Fibroblast of the aortic adventitia (primary cell): ENCODE data around the gene DSP. TPM values are rescaled to one million over a fixed set of nuclear protein-coding genes. Genes with fewer than 3 reads are reported as not detected.

ENCODE experiments used
- DNase-seq: peaks from one replicate; pipeline ENCODE4 v3.0.0-alpha.2; 2010; ENCODE audit warnings: low read depth
- H3K4me3 ChIP-seq: 2 replicates; pipeline ENCODE4 v1.5.1; 2011; ENCODE audit warnings: low read depth, mild to moderate bottlenecking, control low read depth, low read length, moderate library complexity
- CTCF ChIP-seq: IDR thresholded peaks from 2 replicates; pipeline ENCODE4 v1.5.1; 2011; ENCODE audit warnings: mild to moderate bottlenecking, low read length, control low read depth, inconsistent platforms; ENCODE audit not compliant: insufficient read depth
- total RNA-seq: library from RNA; depleted of rRNA; stranded (reverse); fragments of >200 nt; gene quantifications from 2 replicates; pipeline ENCODE4 v1.2.3, GENCODE V29; 2012; ENCODE audit warnings: low replicate concordance

DSP gene
- total RNA-seq, 1 donor, result 4.2 TPM

GRCh38 chr6:7558781-7559180, 17.3 kb downstream of the DSP start:
- no peak overlapping the region for H3K4me3 ChIP-seq
- no peak for TF ChIP-seq CTCF
- DNase-seq, result no peak

GRCh38 chr6:7559196-7559595, 17.7 kb downstream of the DSP start:
- H3K4me3 ChIP-seq, result no peak overlapping the region
- TF ChIP-seq CTCF, result no peak
- no peak for DNase-seq

GRCh38 chr6:7559651-7560385, 18.3 kb downstream of the DSP start:
- no peak for TF ChIP-seq CTCF
- no peak overlapping the region for H3K4me3 ChIP-seq
- DNase-seq, result no peak

GRCh38 chr6:7561153-7561964, 19.9 kb downstream of the DSP start:
- H3K4me3 ChIP-seq, result no peak overlapping the region
- DNase-seq, result peak; percentile 26
- TF ChIP-seq CTCF, result no peak

- no peak for DNase-seq
- TF ChIP-seq CTCF, result no peak
- H3K4me3 ChIP-seq, result no peak overlapping the region
Observed at GRCh38 chr6:7562769-7563168, 21.3 kb downstream of the DSP start.

GRCh38 chr6:7566107-7566506, 24.6 kb downstream of the DSP start:
- no peak overlapping the region for H3K4me3 ChIP-seq

More at GRCh38 chr6:7566107-7566506, 24.6 kb downstream of the DSP start:
- no peak for TF ChIP-seq CTCF
- peak; percentile 19 for DNase-seq
